Astrocyte (in vitro differentiated cells and primary cell): ENCODE results near the gene FFAR1. TPM values are rescaled to one million over a fixed set of nuclear protein-coding genes. Genes with fewer than 3 reads are reported as not detected.

Experiments
- DNase-seq: peaks from one replicate; pipeline ENCODE4 v3.0.0-alpha.2; 2010; ENCODE audit warnings: low read depth
- FAIRE-seq: peaks from 2 replicates; lab custom pipeline; 2011; peaks lifted over from hg19 to GRCh38; lab: Jason Lieb, UNC
- H2AFZ ChIP-seq: 2 replicates; pipeline ENCODE4 v1.6.0; 2012; ENCODE audit warnings: low read depth, low read length, inconsistent platforms
- H3K27ac ChIP-seq: 2 replicates; pipeline ENCODE4 v1.5.1; 2011; ENCODE audit warnings: low read depth, low read length, inconsistent platforms
- H3K27me3 ChIP-seq: 2 replicates; pipeline ENCODE4 v1.6.0; 2011; ENCODE audit warnings: low read length, inconsistent platforms; ENCODE audit not compliant: insufficient read depth
- H3K36me3 ChIP-seq: 2 replicates; pipeline ENCODE4 v1.5.1; 2011; ENCODE audit warnings: low read length, inconsistent platforms; ENCODE audit not compliant: insufficient read depth
- H3K4me1 ChIP-seq: 2 replicates; pipeline ENCODE4 v1.5.1; 2011; ENCODE audit warnings: low read length, inconsistent platforms; ENCODE audit not compliant: insufficient read depth
- H3K4me2 ChIP-seq: 2 replicates; pipeline ENCODE4 v1.6.0; 2012; ENCODE audit warnings: low read length, inconsistent platforms
- H3K4me3 ChIP-seq: 2 replicates; pipeline ENCODE4 v1.5.1; 2011; ENCODE audit warnings: low read depth, mild to moderate bottlenecking, low read length, inconsistent platforms; ENCODE audit not compliant: insufficient read depth
- H3K79me2 ChIP-seq: 2 replicates; pipeline ENCODE4 v1.6.0; 2012; ENCODE audit warnings: mild to moderate bottlenecking, low read length, inconsistent platforms; ENCODE audit not compliant: insufficient read depth
- H3K9ac ChIP-seq: 2 replicates; pipeline ENCODE4 v1.6.0; 2012; ENCODE audit warnings: mild to moderate bottlenecking, low read length, inconsistent platforms
- H3K9me3 ChIP-seq: 2 replicates; pipeline ENCODE4 v1.5.1; 2012; ENCODE audit warnings: low read depth, mild to moderate bottlenecking, low read length, inconsistent platforms; ENCODE audit not compliant: insufficient read depth
- H4K20me1 ChIP-seq: 2 replicates; pipeline ENCODE4 v1.6.0; 2012; ENCODE audit warnings: low read length, inconsistent platforms; ENCODE audit not compliant: insufficient read depth
- H3K27ac Mint-ChIP-seq: one replicate; pipeline ENCODE4 v1.8.0; 2021; ENCODE audit warnings: mild to moderate bottlenecking, mixed read lengths; ENCODE audit not compliant: unreplicated experiment
- H3K27me3 Mint-ChIP-seq: one replicate; pipeline ENCODE4 v1.8.0; 2021; ENCODE audit warnings: low read depth, mixed read lengths; ENCODE audit not compliant: unreplicated experiment
- H3K36me3 Mint-ChIP-seq: one replicate; pipeline ENCODE4 v1.8.0; 2021; ENCODE audit warnings: low read depth, mixed read lengths; ENCODE audit not compliant: unreplicated experiment
- H3K4me1 Mint-ChIP-seq: one replicate; pipeline ENCODE4 v1.8.0; 2021; ENCODE audit warnings: low read depth, mixed read lengths; ENCODE audit not compliant: unreplicated experiment
- H3K4me3 Mint-ChIP-seq: one replicate; pipeline ENCODE4 v1.8.0; 2021; ENCODE audit warnings: mild to moderate bottlenecking, moderate library complexity, mixed read lengths; ENCODE audit not compliant: unreplicated experiment
- H3K9me3 Mint-ChIP-seq: one replicate; pipeline ENCODE4 v1.8.0; 2021; ENCODE audit warnings: mild to moderate bottlenecking, mixed read lengths; ENCODE audit not compliant: unreplicated experiment
- CTCF ChIP-seq: IDR thresholded peaks from 2 replicates; pipeline ENCODE4 v1.5.1; 2011; ENCODE audit warnings: low read depth, mild to moderate bottlenecking, inconsistent platforms, low read length, moderate library complexity; ENCODE audit not compliant: insufficient read depth
- EZH2 ChIP-seq: IDR thresholded peaks from 2 replicates; pipeline ENCODE4 v1.6.1; 2012; ENCODE audit warnings: mild to moderate bottlenecking, low read length, inconsistent platforms; ENCODE audit not compliant: insufficient read depth
- total RNA-seq: library from RNA; stranded (reverse); gene quantifications from 2 replicates; pipeline ENCODE4 v1.2.1, GENCODE V29; 2021

Gene FFAR1
- total RNA-seq, 1 donor from 2014 or later, result not detected

- H3K36me3 ChIP-seq, result no peaks in the 10 kb centered on the region
- H3K27me3 Mint-ChIP-seq, result peaks cover 33% of the 10 kb centered on the region
- no peaks in the 10 kb centered on the region for H3K36me3 Mint-ChIP-seq
- no peak for DNase-seq
- no peak overlapping the region for H2AFZ ChIP-seq
- no peaks in the 10 kb centered on the region for H4K20me1 ChIP-seq
- H3K4me1 ChIP-seq, result no peaks in the 10 kb centered on the region
- FAIRE-seq, result no peak
- H3K4me1 Mint-ChIP-seq, result no peaks in the 10 kb centered on the region
- peaks cover 15% of the 10 kb centered on the region for H3K9me3 Mint-ChIP-seq
- no peaks in the 10 kb centered on the region for H3K27me3 ChIP-seq
- no peak overlapping the region for H3K4me3 ChIP-seq
- no peak overlapping the region for H3K9ac ChIP-seq
- TF ChIP-seq EZH2, result no peak
- no peak for TF ChIP-seq CTCF
- no peak overlapping the region for H3K27ac ChIP-seq
- no peak overlapping the region for H3K4me2 ChIP-seq
- no peak overlapping the region for H3K27ac Mint-ChIP-seq
- H3K79me2 ChIP-seq, result no peaks in the 10 kb centered on the region
- peaks cover 5% of the 10 kb centered on the region for H3K9me3 ChIP-seq
- no peak overlapping the region for H3K4me3 Mint-ChIP-seq
Measured at GRCh38 chr19:35379992-35380391, 32.3 kb downstream of the FFAR1 start.

- H2AFZ ChIP-seq, result no peak overlapping the region
- H3K36me3 Mint-ChIP-seq, result no peaks in the 10 kb centered on the region
- H3K27ac Mint-ChIP-seq, result no peak overlapping the region
- TF ChIP-seq CTCF (no peak), EZH2 (no peak)
- peaks cover 5% of the 10 kb centered on the region for H3K9me3 ChIP-seq
- no peaks in the 10 kb centered on the region for H3K36me3 ChIP-seq
- H3K79me2 ChIP-seq, result no peaks in the 10 kb centered on the region
- FAIRE-seq (no peak), DNase-seq (no peak)
- peaks cover 15% of the 10 kb centered on the region for H3K9me3 Mint-ChIP-seq
- H3K9ac ChIP-seq, result no peak overlapping the region
- peaks cover 33% of the 10 kb centered on the region for H3K27me3 Mint-ChIP-seq
- H3K4me3 ChIP-seq, result no peak overlapping the region
- H3K4me1 ChIP-seq, result no peaks in the 10 kb centered on the region
- no peaks in the 10 kb centered on the region for H3K27me3 ChIP-seq
- H3K27ac ChIP-seq, result no peak overlapping the region
- H3K4me2 ChIP-seq, result no peak overlapping the region
- H4K20me1 ChIP-seq, result no peaks in the 10 kb centered on the region
- H3K4me3 Mint-ChIP-seq, result no peak overlapping the region
- H3K4me1 Mint-ChIP-seq, result no peaks in the 10 kb centered on the region
Measured at GRCh38 chr19:35380450-35381124, 32.9 kb downstream of the FFAR1 start.

- Mint-ChIP-seq H3K36me3 (no peaks in the 10 kb centered on the region), H3K9me3 (peaks cover 16% of the 10 kb centered on the region), H3K27me3 (peaks cover 31% of the 10 kb centered on the region), H3K27ac (no peak overlapping the region), H3K4me1 (no peaks in the 10 kb centered on the region), H3K4me3 (no peak overlapping the region)
- Histone ChIP-seq H3K27me3 (no peaks in the 10 kb centered on the region), H2AFZ (no peak overlapping the region), H3K9ac (no peak overlapping the region), H3K4me1 (no peaks in the 10 kb centered on the region), H3K36me3 (no peaks in the 10 kb centered on the region), H3K9me3 (peaks cover 5% of the 10 kb centered on the region), H4K20me1 (no peaks in the 10 kb centered on the region), H3K4me2 (no peak overlapping the region), H3K27ac (no peak overlapping the region), H3K79me2 (no peaks in the 10 kb centered on the region), H3K4me3 (no peak overlapping the region)
- FAIRE-seq, result no peak
- DNase-seq, result no peak
- TF ChIP-seq CTCF (no peak), EZH2 (no peak)
Measured at GRCh38 chr19:35381318-35381717, 33.6 kb downstream of the FFAR1 start.
